GM21447 (cell line): ENCODE results near the gene ESRP2.

Experiments
- ATAC-seq: cut with Tn5 transposase; IDR thresholded peaks from one replicate; pipeline ENCODE4 v1.9.1; 2021; ENCODE audit not compliant: unreplicated experiment

Gene ESRP2

DNA sequence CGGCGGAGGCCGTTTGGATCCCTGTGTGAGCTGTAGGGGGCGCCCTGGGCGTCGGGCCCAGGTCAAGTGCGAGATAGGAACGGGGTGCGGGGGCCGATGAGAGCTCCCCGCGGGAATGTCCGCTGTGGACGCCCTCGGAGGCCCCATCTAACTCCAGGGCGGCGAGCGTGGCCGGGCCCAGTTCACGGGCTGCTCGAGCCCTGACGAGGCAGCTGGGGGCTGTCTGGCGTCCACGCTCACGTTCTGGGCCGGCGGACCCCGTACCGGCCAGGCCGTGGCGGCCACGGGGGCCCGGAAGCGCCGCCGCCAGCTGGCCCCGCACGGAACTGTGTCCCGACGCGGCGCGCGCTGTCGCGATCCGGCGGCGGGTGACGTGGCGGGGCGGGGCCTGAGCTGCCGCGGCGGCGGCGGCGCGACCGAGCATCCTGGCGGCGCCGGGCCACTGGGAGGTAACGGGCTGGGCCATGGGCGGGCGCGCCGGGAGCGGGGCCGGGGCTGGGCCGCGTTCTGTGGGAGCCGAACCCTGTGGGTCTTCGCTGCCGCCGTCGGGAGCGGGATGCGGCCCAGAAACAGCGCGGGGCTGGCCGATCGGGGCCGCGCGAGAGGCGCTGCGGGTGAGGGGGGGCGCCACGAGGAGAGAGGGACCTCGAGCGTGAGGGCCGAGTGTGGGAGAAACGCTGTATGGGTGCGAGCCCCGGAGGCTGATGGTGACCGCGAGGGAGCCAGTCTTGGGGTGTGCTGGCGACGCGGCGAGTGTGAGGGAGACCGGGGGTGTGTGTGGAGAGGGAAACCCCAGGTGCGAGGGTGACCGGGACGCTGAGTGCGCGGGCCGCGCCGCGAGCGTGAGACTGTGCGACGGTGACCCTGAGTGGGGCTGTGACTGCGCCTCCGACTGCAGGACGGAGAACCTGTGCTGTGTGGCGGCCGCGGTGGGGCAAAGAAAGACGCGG is 28.5 kb upstream of the ESRP2 start, which contains the start of gene SLC7A6:
Gene SLC7A6, plus strand, starts transcription at position 399 of the 950 bp plus-strand sequence. CDS start 10,201 bp downstream, outside the sequence.
- ATAC-seq: peak; percentile 50

- ATAC-seq: no peak
Observed at GRCh38 chr16:68263559-68264127, 27.7 kb upstream of the ESRP2 start.

DNA sequence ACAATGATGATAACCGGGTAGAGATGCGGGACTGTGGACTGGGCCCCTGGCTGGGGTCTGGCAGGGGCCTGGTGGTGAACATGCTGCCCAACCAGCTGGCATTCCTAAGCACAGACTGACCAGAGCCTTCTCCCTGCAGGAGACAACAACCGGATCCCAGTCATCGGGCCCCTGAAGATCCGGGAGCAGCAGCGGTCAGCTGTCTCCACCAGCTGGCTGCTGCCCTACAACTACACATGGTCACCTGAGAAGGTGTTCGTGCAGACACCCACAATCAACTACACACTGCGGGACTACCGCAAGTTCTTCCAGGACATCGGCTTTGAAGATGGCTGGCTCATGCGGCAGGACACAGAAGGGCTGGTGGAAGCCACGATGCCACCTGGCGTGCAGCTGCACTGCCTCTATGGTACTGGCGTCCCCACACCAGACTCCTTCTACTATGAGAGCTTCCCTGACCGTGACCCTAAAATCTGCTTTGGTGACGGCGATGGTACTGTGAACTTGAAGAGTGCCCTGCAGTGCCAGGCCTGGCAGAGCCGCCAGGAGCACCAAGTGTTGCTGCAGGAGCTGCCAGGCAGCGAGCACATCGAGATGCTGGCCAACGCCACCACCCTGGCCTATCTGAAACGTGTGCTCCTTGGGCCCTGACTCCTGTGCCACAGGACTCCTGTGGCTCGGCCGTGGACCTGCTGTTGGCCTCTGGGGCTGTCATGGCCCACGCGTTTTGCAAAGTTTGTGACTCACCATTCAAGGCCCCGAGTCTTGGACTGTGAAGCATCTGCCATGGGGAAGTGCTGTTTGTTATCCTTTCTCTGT is 23.3 kb upstream of the ESRP2 start:
- ATAC-seq: no peak

DNA sequence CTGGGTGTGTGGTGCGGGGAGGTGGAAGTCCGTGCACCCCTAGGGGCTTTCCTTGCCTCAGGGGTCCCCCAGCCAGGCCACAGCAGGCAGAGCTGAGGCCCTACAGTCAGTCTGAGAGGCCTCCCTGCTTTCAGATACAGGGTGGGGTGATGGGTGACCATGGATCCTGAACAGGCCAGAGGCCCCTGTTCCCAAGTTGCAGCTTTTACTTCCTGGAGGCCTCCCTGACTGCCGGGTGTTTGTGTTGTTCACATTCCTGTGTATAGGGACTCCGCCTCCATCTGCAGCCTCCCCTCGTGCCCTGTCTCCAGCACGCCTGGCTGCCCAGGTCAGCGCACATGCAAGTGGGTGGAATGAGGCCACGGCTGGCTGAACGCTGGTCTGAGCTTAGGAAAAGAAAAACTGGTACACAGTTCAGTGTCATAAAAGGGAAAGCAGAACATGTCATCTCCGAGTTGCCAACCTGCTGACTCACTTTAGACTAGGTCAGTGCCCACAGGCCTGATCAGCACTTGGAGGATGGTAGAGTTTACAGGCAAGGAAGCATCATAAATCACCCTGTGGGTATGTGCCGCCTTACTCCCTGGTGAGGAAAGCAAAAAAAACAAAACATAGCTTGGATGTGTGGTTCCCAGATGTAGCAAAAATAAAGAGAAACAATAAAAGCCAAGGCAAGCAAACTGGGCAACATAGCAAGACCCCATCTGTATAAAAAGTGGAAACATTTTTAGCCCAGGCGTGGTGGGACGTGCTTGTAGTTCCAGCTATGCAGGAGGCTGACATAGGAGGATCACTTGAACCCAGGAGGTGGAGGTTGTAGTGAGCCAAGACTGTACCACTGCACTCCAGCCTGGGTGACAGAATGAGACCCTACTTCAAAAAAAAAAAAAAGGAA is 22.2 kb upstream of the ESRP2 start:
- peak; percentile 38 for ATAC-seq

DNA sequence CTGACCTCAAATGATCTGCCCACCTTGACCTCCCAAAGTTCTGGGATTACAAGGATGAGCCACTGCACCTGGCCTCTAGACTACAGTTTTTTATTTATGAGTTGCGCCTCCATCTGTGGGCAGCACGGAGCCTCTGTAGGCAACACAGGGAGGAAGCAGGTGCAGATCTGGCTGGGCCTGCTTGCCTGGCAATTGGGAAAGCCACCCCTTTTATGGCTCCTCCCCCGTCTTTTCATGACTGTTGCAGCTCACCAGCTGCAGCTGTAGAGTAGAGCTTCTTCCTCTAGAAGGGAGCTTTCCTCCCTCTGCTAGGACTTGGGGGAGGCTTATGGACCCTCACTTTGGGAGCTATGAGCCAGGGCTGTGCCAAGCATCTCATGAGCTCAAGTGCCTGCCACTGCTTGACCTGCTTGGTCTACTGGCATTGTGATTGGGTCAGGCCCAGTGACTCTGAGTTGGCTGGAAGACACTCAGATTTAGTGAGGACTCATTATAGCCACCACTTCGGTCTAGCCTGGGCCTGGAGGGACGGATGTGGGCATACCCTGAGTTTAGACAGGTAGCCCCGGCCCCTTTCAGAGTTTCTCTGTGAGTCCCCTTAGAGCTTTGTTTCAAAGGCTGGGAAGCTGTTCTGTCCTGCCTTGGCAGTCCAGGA is 21.5 kb upstream of the ESRP2 start:
- ATAC-seq: peak; percentile 53

GRCh38 chr16:68255712-68256111 is 19.8 kb upstream of the ESRP2 start:
- no peak for ATAC-seq

DNA sequence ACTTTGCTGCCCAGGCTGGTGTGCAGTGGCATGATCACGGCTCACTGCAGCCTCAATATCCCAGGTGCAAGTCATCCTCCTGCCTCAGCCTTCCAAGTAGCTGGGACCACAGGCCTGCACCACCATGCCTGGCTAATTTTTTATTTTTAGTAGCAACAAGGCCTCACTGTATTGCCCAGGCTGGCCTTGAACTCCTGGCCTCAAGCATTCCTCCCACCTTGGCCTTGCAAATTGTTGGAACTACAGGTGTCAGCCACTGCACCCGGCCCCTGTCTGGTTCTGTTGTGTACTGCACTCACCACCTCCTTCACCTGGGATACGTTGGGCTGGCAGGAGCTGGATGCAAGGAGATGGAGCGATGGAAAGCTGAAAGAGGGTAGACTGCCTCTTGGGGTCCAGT is 17.8 kb upstream of the ESRP2 start:
- ATAC-seq: no peak

GRCh38 chr16:68252383-68252782 is 16.5 kb upstream of the ESRP2 start:
- no peak for ATAC-seq

DNA sequence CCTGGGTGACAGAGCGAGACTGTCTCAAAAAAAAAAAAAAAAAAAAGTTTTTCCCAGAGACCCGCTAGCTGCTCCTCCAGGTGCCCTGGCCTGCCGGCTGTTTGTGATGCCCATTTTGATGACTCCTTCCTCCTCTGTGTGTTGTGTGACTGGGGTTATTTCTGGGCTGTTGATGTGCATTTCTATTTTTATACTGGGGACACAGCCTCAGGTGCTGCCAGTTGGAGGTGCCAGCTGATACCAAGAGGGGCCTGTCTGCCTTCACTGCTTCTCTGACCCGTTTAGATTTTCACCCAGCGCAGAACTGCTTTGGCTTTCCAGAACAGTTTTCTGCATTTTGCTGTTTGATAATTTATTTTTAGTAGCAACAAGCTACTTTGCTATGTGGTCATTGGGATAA is 15.9 kb upstream of the ESRP2 start:
- ATAC-seq: no peak

GRCh38 chr16:68250951-68251350 is 15.0 kb upstream of the ESRP2 start:
- ATAC-seq: no peak

- ATAC-seq: no peak
Observed at GRCh38 chr16:68249371-68249770, 13.4 kb upstream of the ESRP2 start.

DNA sequence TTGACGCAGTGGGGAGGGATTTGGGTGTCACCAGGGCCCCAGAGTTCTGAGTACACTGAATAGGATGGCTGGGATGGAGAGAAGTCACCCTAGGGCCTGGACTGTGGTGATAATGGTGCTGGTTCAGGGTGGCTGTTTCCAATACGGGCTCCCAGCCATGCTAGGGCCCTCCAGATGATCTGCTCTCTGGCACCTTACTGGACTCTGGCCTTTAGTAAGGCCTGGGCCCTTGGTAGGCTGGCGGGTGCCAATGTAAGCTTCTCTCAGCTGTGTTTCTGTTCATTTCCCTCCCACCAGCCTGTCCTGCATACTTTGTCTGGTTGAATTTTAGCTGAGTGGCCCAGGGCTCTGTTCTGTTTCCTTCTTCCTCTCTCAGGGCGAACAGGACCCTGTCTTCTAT is 12.0 kb upstream of the ESRP2 start:
- ATAC-seq: no peak

DNA sequence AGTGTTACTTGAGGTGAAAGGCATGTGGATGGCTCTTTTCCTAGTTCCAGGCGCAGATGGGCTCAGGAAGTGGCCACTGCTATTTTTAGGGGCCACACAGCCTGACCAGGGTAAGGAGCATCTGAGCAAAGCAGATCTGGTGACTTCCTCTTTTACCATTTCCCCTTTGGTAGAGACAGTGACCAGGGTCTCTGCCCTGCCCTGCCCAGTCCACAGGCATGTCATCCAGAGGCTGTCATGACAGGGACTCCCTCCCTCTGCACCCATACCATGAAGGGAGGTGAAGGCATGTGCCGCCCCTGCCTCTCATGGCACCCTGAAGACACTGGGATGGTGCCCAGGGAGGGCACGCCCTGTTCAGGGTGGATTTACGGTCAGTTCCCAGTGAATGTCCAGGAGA is 11.5 kb upstream of the ESRP2 start:
- ATAC-seq: no peak

- no peak for ATAC-seq
Observed at GRCh38 chr16:68246666-68247065, 10.7 kb upstream of the ESRP2 start.

DNA sequence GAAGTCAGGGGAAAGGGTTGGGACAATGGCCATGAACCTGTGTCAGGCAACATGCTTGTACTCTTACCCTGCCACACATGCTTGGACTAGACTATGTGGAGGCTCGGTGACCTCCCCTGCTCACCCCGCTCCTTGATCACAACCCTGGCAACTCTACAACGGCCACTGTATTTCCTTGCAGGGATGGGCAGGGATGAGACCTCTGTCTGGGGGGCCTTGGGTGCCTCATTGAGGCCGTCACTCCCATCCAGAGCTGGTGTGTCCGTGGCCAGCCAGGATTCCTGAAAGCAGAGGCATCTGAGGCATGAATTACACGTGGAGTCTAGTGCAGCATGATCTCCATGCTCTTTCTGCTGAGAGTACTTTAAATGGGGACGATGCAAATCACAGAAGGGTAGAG is 10.2 kb upstream of the ESRP2 start:
- no peak for ATAC-seq

DNA sequence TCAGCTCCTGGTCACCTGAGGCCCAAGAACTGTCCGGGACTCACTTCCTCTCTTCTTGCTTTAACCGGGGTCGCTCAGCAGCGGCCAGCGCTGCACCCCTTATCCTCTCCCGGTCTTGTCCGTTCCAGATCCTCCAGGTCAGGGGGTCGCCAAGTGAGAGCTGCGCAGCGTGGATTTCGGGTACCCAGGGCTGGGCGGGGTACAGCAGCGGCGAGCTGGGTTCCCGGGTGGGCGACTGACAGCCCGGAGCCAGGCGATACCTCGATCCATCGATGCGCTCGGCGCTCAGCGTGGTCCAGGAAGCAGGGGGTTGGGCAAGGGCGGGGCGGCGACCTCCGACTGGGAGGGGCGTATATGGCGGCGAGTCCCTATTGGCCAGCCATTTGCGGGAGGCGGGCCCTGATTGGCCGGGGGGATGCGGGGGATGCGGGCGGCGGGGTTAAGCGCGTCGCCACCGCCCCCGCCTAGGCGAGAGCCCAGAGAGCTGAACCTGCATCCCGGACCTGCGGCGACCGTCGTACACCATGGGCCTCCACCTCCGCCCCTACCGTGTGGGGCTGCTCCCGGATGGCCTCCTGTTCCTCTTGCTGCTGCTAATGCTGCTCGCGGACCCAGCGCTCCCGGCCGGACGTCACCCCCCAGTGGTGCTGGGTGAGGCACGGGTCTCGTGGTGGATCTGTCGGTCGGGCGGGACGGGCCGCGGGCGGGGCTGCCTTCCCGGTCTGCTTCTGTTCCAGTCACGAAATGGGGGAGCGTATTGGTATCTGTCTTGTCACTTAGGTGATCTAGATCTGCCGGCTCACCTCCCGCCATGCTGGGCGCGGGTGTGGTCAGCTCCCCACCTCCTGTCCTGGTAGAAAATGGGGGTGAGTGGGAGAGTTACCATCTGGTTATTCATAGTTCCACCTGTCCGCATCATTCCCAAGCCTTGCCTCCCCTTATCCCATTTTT is 9.3 kb upstream of the ESRP2 start, which contains the start of gene PLA2G15:
Gene PLA2G15, plus strand, starts transcription at position 471 of the 951 bp plus-strand sequence. Its CDS starts 54 bp downstream, at position 525.
- peak; percentile 70 for ATAC-seq

DNA sequence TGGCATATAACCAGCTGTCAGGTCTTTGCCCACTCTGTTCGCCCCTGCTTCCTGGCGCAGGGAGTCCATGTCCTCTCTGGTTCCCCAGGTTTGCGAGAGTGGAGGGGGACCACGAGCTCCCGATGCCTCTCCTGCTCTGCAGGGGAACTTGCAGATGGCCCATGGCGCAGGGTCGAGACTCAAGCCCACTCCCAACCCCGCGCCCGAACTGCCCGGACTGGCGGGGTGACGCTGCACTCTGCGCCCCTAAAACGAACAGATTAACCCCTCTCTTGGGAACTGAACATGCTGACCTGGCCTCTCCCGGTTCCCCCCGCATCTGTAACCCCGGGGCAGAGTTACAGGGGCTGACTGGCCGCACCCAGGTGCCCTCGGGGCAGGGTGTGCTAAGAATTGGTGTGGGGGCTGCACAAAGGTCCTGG is 8.6 kb upstream of the ESRP2 start:
- ATAC-seq: no peak
